Liver (tissue), 3 donors: Measurements from ENCODE around the gene NLRP6.

Experiments used
- ATF3 ChIP-seq: IDR thresholded peaks from 2 replicates; pipeline ENCODE4 v1.6.1; 2016; ENCODE audit warnings: antibody characterized with exemption
- CTCF ChIP-seq: fragments of 150-350 bp; IDR thresholded peaks from 2 replicates; pipeline ENCODE4 v1.5.1; 2017; ENCODE audit warnings: improper control_type of control experiment, low read depth, low read length; ENCODE audit not compliant: missing input control
- GABPA ChIP-seq, 2 donors: IDR thresholded peaks in 1 of 2; conservative IDR thresholded peaks in 1 of 2; 2 replicates each; pipeline ENCODE4 v1.6.1; 2016; ENCODE audit warnings: antibody characterized with exemption in 2 of 2, mild to moderate bottlenecking in 1 of 2, moderate library complexity in 1 of 2
- JUND ChIP-seq, 2 donors: IDR thresholded peaks; 2 replicates each; pipeline ENCODE4 v1.6.1; 2016; ENCODE audit warnings: antibody characterized with exemption in 2 of 2
- MAX ChIP-seq: IDR thresholded peaks from 2 replicates; pipeline ENCODE4 v1.6.1; 2016; ENCODE audit warnings: antibody characterized with exemption
- RAD21 ChIP-seq, 2 donors: IDR thresholded peaks; 2 replicates each; pipeline ENCODE4 v1.6.1; 2016; ENCODE audit warnings: antibody characterized with exemption in 2 of 2, mild to moderate bottlenecking in 2 of 2
- REST ChIP-seq: IDR thresholded peaks from 2 replicates; pipeline ENCODE4 v1.6.1; 2016; ENCODE audit warnings: antibody characterized with exemption, mild to moderate bottlenecking
- RXRA ChIP-seq, 2 donors: IDR thresholded peaks; 2 replicates each; pipeline ENCODE4 v1.6.1; 2017 to 2018; ENCODE audit warnings: antibody characterized with exemption in 2 of 2, mild to moderate bottlenecking in 1 of 2
- SP1 ChIP-seq: IDR thresholded peaks from 2 replicates; pipeline ENCODE4 v1.6.1; 2018; ENCODE audit warnings: antibody characterized with exemption, mild to moderate bottlenecking
- ZBTB33 ChIP-seq: IDR thresholded peaks from 2 replicates; pipeline ENCODE4 v1.6.1; 2016; ENCODE audit warnings: antibody characterized with exemption
- donor health status: healthy.
- donor health status: healthy.

GRCh38 chr11:313304-313786 lies 35.1 kb downstream of the NLRP6 start:
- TF ChIP-seq JUND (IDR thresholded peaks at IDR 0.05) (no peak), RXRA (IDR thresholded peaks at IDR 0.05) (peak in 1 of 2 donors; percentile 12), CTCF (no peak), RAD21 (IDR thresholded peaks at IDR 0.05) (no peak), ATF3 (no peak), SP1 (no peak), ZBTB33 (no peak), REST (no peak), MAX (no peak), GABPA (IDR thresholded peaks at IDR 0.05 in 1 of 2, conservative IDR thresholded peaks at IDR 0.05 in 1 of 2) (no peak)
